ENCODE measurements around the gene BBS7.

- no peak for TF ChIP-seq ARNTL (CRISPR knock-in tag; IDR thresholded peaks at IDR 0.05; ENCODE audit: borderline replicate concordance, low read depth)
- TF ChIP-seq ZNF8 (CRISPR knock-in tag; IDR thresholded peaks at IDR 0.05): no peak
- TF ChIP-seq CREB5 (CRISPR knock-in tag; IDR thresholded peaks at IDR 0.05; ENCODE audit: low read depth): no peak
- no peak for TF ChIP-seq PPARA (CRISPR knock-in tag; IDR thresholded peaks at IDR 0.05; ENCODE audit: borderline replicate concordance)
- TF ChIP-seq ZNF565 (CRISPR knock-in tag; conservative IDR thresholded peaks at IDR 0.05; ENCODE audit: low read depth): no peak
- no peak for TF ChIP-seq PATZ1 (CRISPR knock-in tag; IDR thresholded peaks at IDR 0.05; ENCODE audit: borderline replicate concordance)
- TF ChIP-seq ZFP30 (CRISPR knock-in tag; IDR thresholded peaks at IDR 0.05): no peak
These were observed 32.1 kb downstream of the BBS7 start for GRCh38 chr4:121838136-121838535.
